Esophagus (tissue), 2 donors: ENCODE results near the gene ERC2. TPM values are rescaled to one million over a fixed set of nuclear protein-coding genes. Genes with fewer than 3 reads are reported as not detected.

ENCODE experiments used
- H3K27ac ChIP-seq, 2 donors: one replicate each; pipeline ENCODE4 v1.5.1; 2013; ENCODE audit warnings: low read depth in 2 of 2, mild to moderate bottlenecking in 2 of 2, inconsistent platforms in 1 of 2, low read length in 1 of 2, moderate library complexity in 1 of 2
- H3K27me3 ChIP-seq, 2 donors: one replicate each; pipeline ENCODE4 v1.6.1; 2013; ENCODE audit warnings: low read length in 2 of 2, control low read depth in 1 of 2, mild to moderate bottlenecking in 1 of 2; ENCODE audit not compliant: insufficient read depth in 2 of 2, control insufficient read depth in 1 of 2
- H3K36me3 ChIP-seq, 2 donors: one replicate each; pipeline ENCODE4 v1.6.1; 2013; ENCODE audit warnings: low read length in 1 of 2; ENCODE audit not compliant: control insufficient read depth in 2 of 2, insufficient read depth in 2 of 2
- H3K4me1 ChIP-seq, 2 donors: one replicate each; pipeline ENCODE4 v1.6.1; 2013; ENCODE audit warnings: low read length in 1 of 2; ENCODE audit not compliant: control insufficient read depth in 2 of 2, insufficient read depth in 2 of 2
- H3K4me3 ChIP-seq, 2 donors: one replicate each; pipeline ENCODE4 v1.5.1; 2013; ENCODE audit warnings: low read length in 2 of 2, mild to moderate bottlenecking in 2 of 2, low read depth in 1 of 2, moderate library complexity in 1 of 2
- H3K9me3 ChIP-seq, 2 donors: one replicate each; pipeline ENCODE4 v1.6.1; 2013; ENCODE audit warnings: mild to moderate bottlenecking in 2 of 2, low read depth in 1 of 2, low read length in 1 of 2, moderate library complexity in 1 of 2; ENCODE audit not compliant: control insufficient read depth in 2 of 2, insufficient read depth in 1 of 2
- WGBS, 2 donors: extraction: QIAGEN DNeasy Blood & Tissue Kit; methylation state at CpG; one replicate each; pipeline ENCODE4 v1.1.7; 2013; 5-methylcytosine and 5-hydroxymethylcytosine counted together
- polyA plus RNA-seq, 2 donors: library from polyadenylated mRNA; stranded (reverse); fragments of 200-250 nt; gene quantifications; one replicate each; pipeline ENCODE4 v1.2.3, GENCODE V29; 2013
- donor health status: healthy with polysubstance abuse.
- donor health status: Bipolar disorder and iron deficiency.

The ERC2 gene
- polyA plus RNA-seq, 2 donors = 0.18 to 0.20 TPM

- Histone ChIP-seq H3K9me3 (no peaks in the 10 kb centered on the region), H3K27me3 (peaks cover 0 to 2% of the 10 kb centered on the region in 2 donors), H3K27ac (no peak overlapping the region), H3K36me3 (no peaks in the 10 kb centered on the region), H3K4me3 (no peak overlapping the region), H3K4me1 (no peaks in the 10 kb centered on the region)
- 27 to 52% methylated on average over 4 of the region's 4 CpGs for WGBS, 2 donors
These were observed 332.3 kb downstream of the ERC2 start for GRCh38 chr3:56135941-56136340.

GRCh38 chr3:56133423-56133822 lies 334.8 kb downstream of the ERC2 start:
- H3K9me3 ChIP-seq = no peaks in the 10 kb centered on the region
- peaks cover 0 to 2% of the 10 kb centered on the region in 2 donors for H3K27me3 ChIP-seq
- H3K36me3 ChIP-seq = no peaks in the 10 kb centered on the region
- no peak overlapping the region for H3K27ac ChIP-seq
- H3K4me3 ChIP-seq = no peak overlapping the region
- H3K4me1 ChIP-seq = no peaks in the 10 kb centered on the region
- WGBS, 2 donors = 88 to 91% methylated on average over 2 of the region's 2 CpGs

GRCh38 chr3:56132762-56133161 lies 335.5 kb downstream of the ERC2 start:
- Histone ChIP-seq H3K27me3 (peaks cover 0 to 2% of the 10 kb centered on the region in 2 donors), H3K9me3 (no peaks in the 10 kb centered on the region), H3K4me3 (no peak overlapping the region), H3K27ac (no peak overlapping the region), H3K36me3 (no peaks in the 10 kb centered on the region), H3K4me1 (no peaks in the 10 kb centered on the region)
- 71 to 75% methylated on average over 3 of the region's 3 CpGs for WGBS, 2 donors

- Histone ChIP-seq H3K27me3 (peaks cover 0 to 2% of the 10 kb centered on the region in 2 donors), H3K4me1 (no peaks in the 10 kb centered on the region), H3K27ac (no peak overlapping the region), H3K36me3 (no peaks in the 10 kb centered on the region), H3K4me3 (no peak overlapping the region), H3K9me3 (no peaks in the 10 kb centered on the region)
- 27 to 32% methylated on average over 3 of the region's 3 CpGs for WGBS, 2 donors
These were observed 336.2 kb downstream of the ERC2 start for GRCh38 chr3:56131974-56132590.

- Histone ChIP-seq H3K9me3 (no peaks in the 10 kb centered on the region), H3K4me3 (no peak overlapping the region), H3K27ac (no peak overlapping the region), H3K36me3 (no peaks in the 10 kb centered on the region), H3K27me3 (peaks cover 0 to 2% of the 10 kb centered on the region in 2 donors), H3K4me1 (no peaks in the 10 kb centered on the region)
- 75 to 80% methylated on average over 2 of the region's 2 CpGs for WGBS, 2 donors
These were observed 338.2 kb downstream of the ERC2 start for GRCh38 chr3:56130036-56130435.

GRCh38 chr3:56126632-56127031 lies 341.6 kb downstream of the ERC2 start:
- no peaks in the 10 kb centered on the region for H3K9me3 ChIP-seq
- no peak overlapping the region for H3K27ac ChIP-seq
- no peaks in the 10 kb centered on the region for H3K36me3 ChIP-seq
- H3K27me3 ChIP-seq = no peaks in the 10 kb centered on the region
- H3K4me3 ChIP-seq = no peak overlapping the region
- H3K4me1 ChIP-seq = no peaks in the 10 kb centered on the region

- Histone ChIP-seq H3K9me3 (no peaks in the 10 kb centered on the region), H3K27me3 (no peaks in the 10 kb centered on the region), H3K4me3 (no peak overlapping the region), H3K27ac (no peak overlapping the region), H3K4me1 (no peaks in the 10 kb centered on the region), H3K36me3 (no peaks in the 10 kb centered on the region)
- 42 to 50% methylated on average over 5 of the region's 5 CpGs for WGBS, 2 donors
These were observed 342.8 kb downstream of the ERC2 start for GRCh38 chr3:56125358-56126005.

GRCh38 chr3:56124546-56124945 lies 343.7 kb downstream of the ERC2 start:
- Histone ChIP-seq H3K36me3 (no peaks in the 10 kb centered on the region), H3K27me3 (no peaks in the 10 kb centered on the region), H3K4me3 (no peak overlapping the region), H3K4me1 (no peaks in the 10 kb centered on the region), H3K9me3 (no peaks in the 10 kb centered on the region), H3K27ac (no peak overlapping the region)
- 65 to 66% methylated on average over 1 of the region's 1 CpG for WGBS, 2 donors

GRCh38 chr3:56123487-56123886 lies 344.8 kb downstream of the ERC2 start:
- Histone ChIP-seq H3K4me3 (no peak overlapping the region), H3K27ac (no peak overlapping the region), H3K4me1 (no peaks in the 10 kb centered on the region), H3K27me3 (no peaks in the 10 kb centered on the region), H3K36me3 (no peaks in the 10 kb centered on the region), H3K9me3 (no peaks in the 10 kb centered on the region)
- 75 to 80% methylated on average over 3 of the region's 3 CpGs for WGBS, 2 donors

GRCh38 chr3:56122911-56123310 lies 345.4 kb downstream of the ERC2 start:
- Histone ChIP-seq H3K27ac (no peak overlapping the region), H3K4me3 (no peak overlapping the region), H3K9me3 (no peaks in the 10 kb centered on the region), H3K27me3 (no peaks in the 10 kb centered on the region), H3K36me3 (no peaks in the 10 kb centered on the region), H3K4me1 (no peaks in the 10 kb centered on the region)
- WGBS, 2 donors = 73 to 82% methylated on average over 2 of the region's 2 CpGs
